NCI-H774 (cell line): ENCODE measurements around the gene HIVEP3.

Experiments used
- DNase-seq: peaks from one replicate; lab custom pipeline; 2025; lab: John Stamatoyannopoulos, UW

Gene HIVEP3

DNA sequence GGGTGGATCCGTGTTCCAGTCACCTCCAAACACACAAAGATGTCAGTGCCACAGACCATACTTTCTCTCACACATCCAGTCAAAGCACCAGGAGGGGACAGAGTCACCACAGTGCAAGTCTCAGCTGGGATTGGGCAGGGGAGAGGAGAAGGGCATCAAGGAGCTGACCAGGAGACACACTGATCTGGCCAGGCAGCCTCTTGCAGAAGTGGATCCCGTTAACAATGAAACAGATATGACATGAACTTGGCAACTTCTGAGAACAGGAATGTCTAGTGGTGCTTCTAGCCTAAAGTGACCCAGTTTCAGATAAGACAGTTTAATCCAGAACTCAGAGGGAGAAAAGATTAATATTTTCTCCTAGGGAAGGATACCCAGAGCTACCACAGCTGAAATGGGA is 71.0 kb downstream of the HIVEP3 start:
- DNase-seq, result no peak

DNA sequence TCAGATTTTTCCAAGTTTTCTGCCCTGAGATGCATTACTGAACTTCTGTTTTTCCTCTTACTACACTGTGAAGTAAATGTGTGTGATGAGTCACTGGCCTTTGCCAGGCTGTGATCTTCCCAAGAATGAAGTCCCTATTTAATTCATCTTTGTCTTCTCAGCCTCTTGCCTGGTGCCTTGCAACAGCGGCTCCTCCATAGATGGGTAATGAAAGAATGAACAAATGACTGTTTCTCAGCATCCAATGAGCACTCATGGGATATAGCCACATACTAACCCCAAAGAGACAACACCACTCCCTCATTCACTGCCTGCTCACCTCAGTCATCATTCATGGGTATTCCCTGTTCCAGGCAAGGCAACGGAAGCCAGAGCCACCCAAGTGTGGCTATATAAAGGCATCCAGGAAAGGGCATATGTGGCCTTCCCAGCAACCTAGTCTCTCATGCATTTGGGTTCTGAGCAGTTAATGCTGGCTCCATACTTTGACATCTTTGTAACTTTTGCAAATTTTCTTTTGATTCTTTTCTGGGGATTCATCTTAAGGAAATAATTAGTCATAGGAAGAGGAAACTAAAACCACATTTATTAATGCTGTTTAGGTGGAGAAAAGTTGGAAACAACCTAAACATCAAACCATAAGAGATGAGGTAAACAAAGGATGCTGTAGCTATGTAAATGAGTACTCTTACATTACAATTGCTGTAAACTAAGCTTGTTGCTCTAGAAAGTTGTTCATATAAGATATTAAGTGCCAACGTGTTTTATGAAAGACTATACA is 71.9 kb downstream of the HIVEP3 start:
- no peak for DNase-seq

DNA sequence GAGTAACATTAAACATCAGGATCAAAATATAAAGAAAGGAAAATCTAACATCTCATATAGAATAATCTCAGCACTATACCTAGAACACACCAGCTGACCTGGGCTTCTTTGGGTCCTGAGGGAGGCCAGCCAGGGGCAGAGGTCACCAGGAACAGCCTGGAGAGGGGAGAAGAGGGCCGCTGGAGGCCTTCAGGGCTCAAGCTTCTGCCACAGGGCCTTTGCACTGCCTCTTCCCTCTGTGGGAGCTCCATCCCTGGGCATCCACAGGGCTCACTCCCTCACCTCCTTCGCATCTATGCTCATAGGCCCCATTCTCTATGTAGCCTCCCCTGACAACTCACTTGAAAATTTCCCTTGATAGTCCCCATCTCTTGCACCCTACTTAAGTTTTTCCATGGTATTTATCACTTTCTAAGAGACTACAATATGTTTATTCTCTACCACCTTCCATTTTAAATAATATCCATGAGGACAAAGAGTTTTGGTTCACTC is 73.9 kb downstream of the HIVEP3 start:
- DNase-seq, result no peak

DNA sequence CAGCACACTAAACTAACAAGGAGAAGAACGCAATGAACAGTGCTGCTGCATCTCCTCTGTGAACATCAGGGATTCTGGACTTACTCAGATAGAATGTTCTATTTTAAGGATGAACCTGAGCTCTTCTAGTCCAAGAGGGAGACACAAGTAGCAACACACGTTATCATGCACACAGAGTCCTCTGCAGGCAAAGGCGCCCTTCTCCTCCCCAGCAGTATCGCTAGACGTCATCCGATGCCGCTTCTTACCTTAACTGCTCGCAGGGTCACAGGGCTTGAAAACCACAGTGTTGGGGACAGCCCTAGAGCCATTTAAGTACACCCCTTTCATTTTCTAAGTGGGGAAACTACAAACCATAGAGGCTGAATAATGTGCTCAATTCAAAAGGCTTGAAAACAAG is 74.5 kb downstream of the HIVEP3 start:
- no peak for DNase-seq

DNA sequence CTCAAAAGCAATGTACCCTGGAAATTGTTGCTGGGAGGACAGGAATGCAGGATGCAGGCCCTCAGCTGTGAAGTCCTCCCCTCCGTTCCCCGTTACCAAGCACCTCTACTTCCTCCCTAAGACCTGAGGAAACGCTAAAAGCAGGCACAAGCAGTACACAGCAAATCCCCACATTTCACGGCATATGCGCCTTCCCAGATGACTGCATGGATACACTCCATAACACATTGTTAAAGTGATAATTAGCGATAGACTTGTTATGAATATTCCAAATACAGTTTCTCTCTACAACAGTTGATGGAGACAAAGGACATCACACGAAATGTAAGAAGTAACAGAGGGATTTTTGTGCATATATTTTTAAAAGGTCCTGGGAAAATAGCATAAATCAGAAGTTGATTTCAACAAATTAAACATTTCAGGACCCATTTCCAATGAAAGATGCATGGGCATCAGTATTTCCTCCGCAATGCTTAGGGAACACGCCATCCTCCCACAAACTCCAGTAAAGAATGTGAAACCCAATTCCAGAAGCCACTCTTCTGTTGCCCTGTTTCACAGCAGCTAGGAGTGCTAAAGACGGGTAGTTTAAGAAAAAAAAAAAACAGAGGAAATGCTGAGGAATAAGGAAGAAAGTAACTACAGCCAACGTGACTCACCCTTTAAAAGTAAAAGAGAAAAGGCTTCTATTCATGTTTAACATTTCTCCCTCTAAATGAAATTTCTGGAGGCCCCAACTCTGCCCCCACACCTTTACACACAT is 75.5 kb downstream of the HIVEP3 start:
- no peak for DNase-seq

DNA sequence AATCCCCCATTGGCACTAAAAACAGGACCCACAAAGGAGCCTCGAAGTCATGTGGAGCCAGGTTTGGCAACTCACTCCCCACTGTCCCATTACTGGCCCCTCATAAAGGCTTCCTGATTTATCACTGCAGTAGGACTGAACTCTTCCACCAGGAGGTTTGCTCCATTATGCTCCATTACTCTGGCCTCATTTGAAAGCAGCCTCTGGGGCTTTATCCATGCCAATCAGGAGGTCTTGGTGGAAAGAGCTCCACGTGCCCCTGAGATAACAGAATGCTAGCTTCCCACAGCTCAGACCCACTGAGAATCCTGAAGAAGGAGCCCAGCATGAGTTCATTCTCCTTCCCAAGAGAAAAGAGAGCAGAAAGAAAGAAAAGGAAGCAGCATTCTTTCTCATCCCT is 76.4 kb downstream of the HIVEP3 start:
- no peak for DNase-seq

DNA sequence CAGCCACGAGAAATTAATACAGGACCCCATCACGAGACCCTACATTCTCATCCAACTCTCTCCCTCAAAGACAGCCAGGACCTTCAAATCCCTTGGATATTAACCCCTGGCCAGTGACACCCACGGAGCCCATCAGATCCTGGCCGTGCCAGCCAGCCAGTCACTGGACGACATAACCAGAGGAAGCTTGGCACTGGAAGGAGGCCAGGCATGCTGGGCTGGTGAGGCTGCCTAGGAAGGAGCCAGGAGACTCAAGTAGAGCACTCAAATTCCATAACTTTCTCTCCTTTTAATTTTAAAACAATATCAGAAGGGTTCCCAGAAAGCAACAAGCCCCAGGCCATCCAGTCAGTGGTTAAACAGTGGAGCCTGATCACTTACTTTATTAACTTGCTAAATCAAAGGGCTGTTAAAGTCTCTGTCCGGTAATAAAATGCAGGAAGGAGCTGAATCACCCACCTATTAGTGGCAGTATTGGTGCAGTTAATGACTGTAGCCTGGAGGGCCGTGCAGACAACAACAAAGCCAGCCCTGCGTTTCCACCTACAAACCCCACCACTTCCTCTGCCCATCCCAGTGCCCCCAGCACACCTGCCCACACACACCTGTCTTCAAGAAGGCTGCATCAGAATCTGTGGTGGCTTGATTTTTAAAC is 78.0 kb downstream of the HIVEP3 start:
- no peak for DNase-seq

DNA sequence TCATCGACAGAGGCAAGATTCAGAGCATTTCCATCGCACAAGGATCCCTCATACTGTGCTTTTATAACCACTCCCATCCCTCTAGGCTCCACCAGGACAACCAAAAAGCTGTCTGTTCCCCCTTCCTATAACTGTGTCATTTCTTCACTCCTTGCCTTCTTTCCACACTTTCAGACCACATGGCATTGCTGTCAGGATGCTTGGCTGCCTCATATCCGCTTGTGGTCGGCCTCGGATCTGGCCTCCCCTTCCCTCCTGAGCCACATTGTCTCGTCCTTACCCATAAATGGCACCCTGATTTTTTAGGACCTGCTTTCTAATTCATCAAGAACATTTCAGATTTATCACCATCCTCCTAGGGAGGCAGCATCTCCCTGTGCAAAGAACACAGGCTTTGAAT is 80.5 kb downstream of the HIVEP3 start:
- no peak for DNase-seq

DNA sequence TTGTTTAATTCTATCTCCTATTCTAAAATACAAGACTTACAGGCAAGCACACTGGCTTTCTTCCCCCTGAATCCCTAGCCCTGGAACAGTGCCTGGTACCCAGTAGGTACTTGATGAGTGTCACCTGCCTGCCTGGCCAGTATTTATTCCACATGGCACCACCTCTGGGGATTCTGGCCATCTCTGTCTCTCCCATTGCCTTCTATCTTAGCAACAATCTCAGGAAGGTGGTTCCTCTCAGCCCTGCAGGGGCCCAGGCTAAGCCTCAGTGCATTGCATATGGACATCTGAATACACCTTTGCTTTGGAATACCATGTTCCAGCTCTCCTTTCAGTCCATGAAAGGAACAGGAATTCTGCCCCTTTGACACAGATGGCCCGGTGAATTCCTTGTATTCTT is 81.0 kb downstream of the HIVEP3 start:
- no peak for DNase-seq

DNA sequence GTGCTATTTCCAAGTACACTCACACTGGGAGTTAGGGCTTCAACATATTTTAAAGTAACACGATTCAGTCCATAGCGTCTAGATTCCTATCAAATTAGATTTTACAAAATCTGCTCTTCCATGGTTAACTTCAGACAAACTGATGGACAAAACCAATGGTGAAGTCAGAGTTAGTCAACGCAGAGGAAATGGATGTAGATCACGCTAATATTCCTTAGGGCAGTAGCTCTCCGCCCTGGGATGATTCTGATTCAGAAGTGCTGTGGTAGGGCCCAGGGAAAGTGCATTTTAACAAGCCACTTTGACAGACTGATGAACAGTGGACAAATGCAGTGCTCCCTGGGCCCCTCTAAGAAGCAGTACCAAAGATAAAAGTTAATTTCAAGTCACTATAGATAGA is 83.2 kb downstream of the HIVEP3 start:
- no peak for DNase-seq

DNA sequence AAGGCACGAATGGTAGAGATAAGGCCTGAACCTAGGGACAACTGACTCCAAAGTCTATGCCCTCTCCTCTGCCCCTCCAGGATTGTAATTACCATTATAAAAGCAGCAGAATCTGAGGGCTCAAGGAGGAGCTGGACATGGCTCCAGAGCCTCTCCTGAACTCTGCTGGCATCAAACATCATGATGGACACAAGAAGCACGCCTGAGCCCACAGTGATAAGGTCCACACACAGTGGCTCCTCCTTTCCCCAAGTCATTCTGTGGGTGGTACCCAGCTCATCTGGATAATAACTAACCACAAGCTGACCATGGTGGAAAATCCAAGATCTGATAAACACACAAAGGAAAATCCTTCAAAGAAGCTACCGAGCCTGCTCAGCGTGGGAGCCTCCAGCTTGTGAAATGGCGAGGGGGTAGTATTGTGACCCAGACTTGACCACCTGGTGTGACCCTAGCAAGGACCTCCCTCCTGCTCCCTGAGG is 85.2 kb downstream of the HIVEP3 start:
- no peak for DNase-seq

DNA sequence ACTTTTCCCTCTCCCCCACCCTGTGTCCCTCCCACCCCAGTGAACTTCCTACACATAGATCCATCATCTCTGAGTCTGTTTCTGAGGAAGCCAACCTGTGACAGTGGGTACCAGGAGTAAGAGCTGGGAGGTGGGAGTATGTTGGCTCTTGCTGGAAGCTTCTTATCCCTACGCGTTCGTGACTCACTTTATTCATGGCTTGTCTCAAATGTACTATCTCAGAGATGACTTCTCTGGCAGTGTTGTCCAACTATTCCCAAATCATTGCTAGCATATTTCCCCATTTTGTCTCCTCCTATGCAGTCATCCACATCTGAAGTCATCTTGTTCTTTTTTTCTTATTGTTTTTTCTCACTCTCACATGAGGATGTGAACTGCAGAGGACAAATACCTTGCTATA is 88.0 kb downstream of the HIVEP3 start:
- DNase-seq, result no peak

DNA sequence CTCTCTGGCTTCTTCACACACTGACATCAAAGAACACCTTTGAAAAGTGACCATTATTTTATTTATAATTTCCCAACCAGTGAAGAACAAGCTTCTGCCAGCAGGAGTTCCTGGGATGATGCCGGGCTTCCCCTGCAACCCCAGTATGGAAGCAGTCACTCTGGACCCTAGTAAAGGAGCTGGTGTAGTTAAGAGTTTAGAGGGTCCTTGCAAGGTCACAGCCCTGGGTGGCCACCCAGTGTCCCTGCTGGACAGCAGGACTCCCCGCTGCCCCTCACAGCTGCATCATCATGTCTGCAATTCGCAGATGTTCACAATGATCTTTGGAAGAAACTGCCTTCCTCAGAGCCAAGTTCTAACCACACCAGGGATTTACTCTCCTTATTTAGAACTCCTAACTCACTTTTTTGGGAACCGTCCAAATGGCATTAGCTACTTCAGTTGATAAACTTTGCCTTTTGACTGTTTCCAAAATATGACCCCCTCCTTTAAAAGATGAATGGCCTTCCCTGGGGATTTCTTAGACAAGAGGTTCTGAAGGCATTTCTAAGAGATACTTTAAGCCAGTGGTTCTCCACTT is 90.6 kb downstream of the HIVEP3 start:
- no peak for DNase-seq

DNA sequence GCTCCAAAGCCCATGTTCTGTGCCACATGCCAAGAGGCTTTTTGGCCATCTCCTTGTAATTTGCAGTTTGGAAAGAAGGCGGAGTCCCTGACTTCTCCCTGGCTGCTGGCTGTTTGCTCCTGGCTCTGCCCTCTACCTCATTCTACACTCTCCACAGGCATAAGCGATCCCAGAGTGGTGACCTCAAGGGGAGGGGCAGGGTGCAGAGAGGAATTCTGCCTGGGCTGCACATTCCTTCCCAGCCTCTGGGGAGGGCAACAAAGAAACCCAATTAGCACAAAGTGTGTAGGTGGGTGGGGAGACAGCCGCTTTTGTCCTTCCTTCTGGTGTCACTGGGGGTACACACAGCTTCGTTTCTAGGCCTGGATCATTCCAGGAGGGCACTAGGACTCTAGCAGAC is 95.3 kb downstream of the HIVEP3 start:
- no peak for DNase-seq

DNA sequence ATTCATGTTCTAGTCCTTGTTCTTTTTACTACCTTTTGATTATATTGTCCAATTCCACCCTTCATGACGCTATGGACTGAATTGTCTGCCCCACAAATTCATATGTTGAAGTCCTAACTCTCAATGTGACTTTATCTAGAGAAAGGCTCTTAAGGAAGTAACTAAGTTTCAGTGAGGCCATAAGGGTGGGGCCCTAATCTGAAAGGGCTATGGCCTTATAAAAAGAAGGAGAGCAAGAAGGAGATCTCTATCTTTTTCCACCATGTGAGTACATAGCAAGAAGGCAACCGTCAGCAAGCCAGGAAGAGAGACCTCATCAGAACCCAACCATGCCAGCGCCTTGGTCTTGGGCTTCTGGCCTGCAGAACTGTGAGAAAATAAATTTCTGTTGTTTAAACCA is 95.9 kb downstream of the HIVEP3 start:
- DNase-seq, result no peak

DNA sequence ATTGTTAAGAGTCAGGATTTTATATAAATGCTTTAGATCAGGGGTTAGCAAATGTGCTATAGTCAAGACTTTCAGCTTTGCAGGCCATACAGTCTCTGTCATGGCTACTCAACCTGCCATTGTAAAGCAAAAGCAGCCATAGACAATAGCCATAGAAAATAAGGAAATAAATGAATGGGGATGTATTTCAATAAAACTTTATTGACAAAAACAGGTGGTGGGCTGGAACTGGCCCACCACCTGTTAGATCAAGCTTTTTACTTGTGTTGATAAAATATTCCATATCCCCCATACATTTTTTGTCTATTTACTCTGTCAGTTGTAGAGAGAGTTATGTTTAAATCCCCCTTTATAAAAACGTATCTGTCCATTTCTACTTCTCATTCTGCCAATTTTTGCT is 98.9 kb downstream of the HIVEP3 start:
- no peak for DNase-seq

DNA sequence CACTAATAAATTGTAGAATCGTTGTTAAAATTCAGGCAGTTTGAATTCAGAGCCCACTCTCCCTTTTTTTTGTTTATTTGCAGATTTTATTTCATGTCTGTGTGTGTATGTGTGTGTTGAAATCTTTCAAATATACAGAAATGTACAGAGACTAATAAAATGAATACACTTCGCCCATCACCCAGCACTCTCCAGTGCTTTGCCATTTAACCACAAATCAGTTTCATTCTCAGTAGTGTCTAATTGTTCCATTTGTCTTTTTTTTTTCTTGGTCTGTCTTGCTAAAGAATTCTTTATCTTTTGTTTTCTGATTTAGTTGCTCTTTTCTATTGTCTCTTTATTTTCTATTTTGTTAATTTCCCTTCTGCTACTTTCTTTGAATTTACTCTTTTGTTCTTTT is 99.7 kb downstream of the HIVEP3 start:
- DNase-seq, result no peak

DNA sequence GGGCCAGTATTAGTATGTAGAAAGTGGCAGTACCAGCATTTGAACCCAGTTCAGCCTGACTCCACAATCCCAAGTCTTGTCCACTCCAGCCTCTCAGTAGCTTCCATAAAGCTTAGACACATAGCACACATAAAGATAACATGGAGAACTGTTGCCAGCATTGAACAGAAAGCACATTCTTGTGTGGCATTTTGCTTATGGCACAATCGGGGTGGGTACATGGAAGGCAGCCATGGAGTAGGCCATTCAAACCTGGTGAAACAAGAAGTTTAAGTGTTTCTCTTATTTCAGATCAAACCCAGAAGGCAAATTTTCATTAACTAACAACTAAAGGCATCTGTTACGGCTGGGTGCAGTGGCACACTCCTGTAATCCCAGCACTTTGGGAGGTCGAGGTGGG is 102.7 kb downstream of the HIVEP3 start:
- no peak for DNase-seq

DNA sequence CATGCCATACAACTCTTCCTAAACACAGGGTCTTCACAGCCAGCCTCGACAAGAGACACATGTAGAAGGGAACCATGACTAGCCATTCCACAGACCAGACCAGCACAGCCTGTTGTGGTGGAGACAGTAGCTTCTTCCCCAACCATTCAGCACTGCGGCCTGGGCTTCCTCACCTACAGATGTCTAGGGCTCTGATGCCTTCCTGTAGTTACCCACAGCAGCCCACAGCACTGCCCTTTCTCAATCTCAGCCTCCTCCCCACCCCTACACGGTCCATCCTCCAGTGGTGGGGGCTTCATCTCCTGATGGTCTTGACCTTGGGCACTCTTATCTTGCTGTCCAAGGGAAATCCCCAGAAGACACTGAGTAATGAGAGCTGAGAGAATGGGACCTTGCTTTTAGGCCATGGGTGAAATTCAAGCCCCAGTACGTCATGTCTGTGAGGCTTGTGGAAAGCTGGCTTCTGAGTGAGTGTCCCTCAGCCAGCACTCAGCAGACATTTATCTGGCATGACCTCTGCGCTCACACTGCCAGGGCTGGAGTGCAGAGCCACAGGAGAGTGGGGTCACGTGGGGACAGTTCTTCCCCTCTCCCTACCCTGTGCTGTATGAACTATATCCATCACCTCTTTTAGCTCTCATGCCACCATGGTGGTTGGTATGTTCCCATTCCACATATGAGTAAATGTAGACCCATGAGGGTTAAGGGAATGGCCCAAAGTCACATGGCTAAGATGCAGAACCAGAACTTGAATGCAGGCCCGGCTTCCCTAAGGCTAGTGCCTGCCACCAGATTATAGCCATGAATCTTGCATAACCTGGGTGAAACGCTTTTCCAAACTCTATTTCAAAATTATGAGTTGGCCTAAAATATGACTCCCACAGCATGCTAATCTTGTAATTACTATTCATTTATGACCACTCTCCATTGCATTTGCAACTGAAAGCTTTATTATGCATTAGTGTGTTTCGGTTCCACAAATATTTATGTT is 104.7 kb downstream of the HIVEP3 start:
- DNase-seq, result no peak

DNA sequence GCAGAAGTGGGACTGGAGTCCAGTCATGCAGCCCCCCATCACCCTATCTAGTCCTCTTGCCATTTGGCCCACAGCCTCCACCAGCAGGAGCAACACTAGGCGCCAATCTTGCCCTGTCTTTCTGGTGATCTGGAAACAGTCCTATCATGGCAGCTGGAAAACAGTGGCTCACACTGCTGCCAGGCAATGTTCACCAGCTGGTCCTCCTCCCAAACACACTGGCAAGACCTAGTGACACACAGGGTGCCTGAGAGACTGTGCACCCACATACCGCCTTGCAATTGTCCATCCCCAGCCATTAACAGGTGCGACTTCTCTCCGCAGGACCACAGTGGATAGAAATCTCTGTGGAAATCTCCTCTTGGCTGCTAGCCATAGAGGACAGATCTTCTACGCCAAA is 105.5 kb downstream of the HIVEP3 start:
- DNase-seq, result no peak

DNA sequence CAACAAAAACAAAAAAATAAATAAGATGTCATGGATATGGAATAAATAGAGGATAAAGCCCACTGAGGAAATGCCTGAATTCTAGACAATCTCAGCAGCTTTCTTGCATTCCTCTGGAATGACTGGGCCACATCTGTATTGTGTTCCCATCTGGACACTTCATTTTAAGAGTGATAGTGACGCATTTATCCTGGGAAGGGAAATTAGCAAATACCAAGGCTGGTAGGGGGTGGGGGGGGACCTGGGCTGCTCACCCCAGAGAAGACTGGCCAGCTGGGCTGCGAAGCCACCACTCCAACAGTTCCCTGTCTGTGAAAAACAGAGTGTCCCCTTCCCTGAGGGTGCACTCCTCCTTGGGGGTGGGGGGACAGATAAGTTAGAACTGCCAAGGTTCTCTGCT is 106.3 kb downstream of the HIVEP3 start:
- no peak for DNase-seq
